Measurements from ENCODE around the gene NFYA.

NFYA gene

DNA sequence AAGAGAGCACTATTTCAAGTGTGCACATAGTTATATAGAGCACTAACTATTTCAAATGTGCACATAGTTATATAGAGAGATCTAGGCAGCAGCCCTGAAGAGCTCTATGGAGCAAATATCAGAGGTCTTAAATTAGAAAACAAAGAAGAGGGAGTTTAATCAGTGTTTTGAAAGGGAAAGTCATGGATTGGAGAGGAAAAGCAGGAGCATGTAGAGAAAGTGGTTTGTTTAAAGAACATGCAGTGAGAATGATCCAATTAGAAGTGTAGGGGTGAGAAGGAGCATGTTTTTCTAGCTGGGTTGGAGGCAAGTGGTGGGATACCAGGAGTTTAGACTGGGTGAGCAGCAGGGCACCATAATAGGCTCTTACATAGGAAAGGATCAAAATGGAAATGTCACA is 64.1 kb downstream of the NFYA start:
- no peak for TF ChIP-seq CTCF (IDR thresholded peaks at IDR 0.05; ENCODE audit: low read depth, low read length)
- no peak for DNase-seq (ENCODE audit: extremely low read depth, low read depth)

DNA sequence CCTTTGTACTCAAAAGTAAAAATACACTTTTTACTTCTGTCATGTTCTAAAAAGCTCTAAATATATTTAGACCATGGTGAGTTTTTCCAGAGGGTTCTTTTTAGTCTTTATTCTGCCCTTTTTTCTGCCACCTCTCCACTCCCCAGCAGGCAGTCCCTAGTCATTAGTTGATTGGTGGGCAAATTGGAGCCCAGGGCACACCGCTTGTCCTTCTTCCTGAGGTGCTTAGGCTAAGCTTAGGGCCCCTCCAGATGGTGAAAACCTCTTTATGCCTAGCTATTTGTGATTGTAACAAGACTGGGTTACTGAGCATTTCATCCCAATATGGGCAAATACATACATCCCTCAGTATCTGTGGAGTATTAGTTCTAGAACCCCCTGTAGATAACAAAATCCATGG is 75.1 kb downstream of the NFYA start:
- no peak for DNase-seq (ENCODE audit: extremely low read depth, low read depth)

More for the DNA sequence above, 75.1 kb downstream of the NFYA start:
- no peak for TF ChIP-seq CTCF (IDR thresholded peaks at IDR 0.05; ENCODE audit: low read depth, low read length)
